ENCODE results near the gene PCNX2. TPM values are rescaled to one million over a fixed set of nuclear protein-coding genes. Genes with fewer than 3 reads are reported as not detected.

PCNX2 gene
- total RNA-seq, 1 experiment from 2014 or later = 15.3 TPM

DNA sequence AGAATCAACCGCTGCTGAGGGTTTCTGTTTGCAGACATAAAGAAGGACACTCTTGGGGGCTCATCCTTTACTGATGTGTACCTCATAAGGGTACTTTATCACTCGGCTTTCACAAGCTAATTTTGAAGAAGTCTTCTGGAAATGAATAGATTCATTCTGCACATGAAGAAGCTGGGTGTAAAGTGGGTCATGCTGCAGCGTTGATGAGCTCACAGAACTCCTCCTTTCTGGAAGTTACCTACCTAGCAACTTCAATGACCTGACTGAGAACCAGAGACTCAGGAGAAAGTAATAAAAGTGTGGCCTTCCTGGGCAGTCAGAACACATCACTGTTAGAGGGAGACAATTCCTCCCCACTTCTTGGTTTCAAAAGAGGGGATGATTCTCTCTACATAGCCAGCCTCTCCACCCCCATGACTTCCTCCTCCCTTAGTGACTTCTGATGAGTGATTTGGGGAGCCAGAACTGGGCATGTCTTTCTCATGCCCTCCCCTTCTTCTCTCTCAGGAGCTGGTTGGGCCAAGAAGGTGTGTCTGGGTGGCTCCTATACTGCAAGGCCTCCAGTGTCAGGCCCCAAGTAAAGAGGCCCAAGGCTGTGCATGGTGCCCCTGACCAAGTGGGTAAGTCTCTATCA lies 27.0 kb downstream of the PCNX2 start:
- no peak overlapping the region for H3K4me3 ChIP-seq (replicated peaks in 1 of 2; ENCODE audit: low read depth in 1 of 2, low read length in 2 of 2)
- TF ChIP-seq CEBPB (IDR thresholded peaks at IDR 0.05; ENCODE audit: low read depth) = no peak
- no peak for TF ChIP-seq MAX (IDR thresholded peaks at IDR 0.05)
- TF ChIP-seq EZH2phosphoT487 (IDR thresholded peaks at IDR 0.05; ENCODE audit: borderline replicate concordance) = no peak
- no peak for TF ChIP-seq POLR2A (IDR thresholded peaks at IDR 0.05; ENCODE audit: borderline replicate concordance, extremely low read depth, insufficient read depth, insufficient read length)
- TF ChIP-seq CBX3 (IDR thresholded peaks at IDR 0.05; ENCODE audit: low read depth) = no peak
- no peak for TF ChIP-seq ELF1 (IDR thresholded peaks at IDR 0.05; ENCODE audit: borderline replicate concordance, low read depth)
- ChIA-PET POLR2A (no interaction called here), RAD21 (ENCODE audit: low non-redundant PET in 1 of 2, low total read pairs in 2 of 2, uncharacterized antibody in 2 of 2, unreplicated experiment in 2 of 2) (no interaction called here), CTCF (no interaction called here)
- H3K4me1 ChIP-seq (ENCODE audit: control insufficient read depth in 1 of 2, insufficient read depth in 2 of 2, low read length in 2 of 2) = no peaks in the 10 kb centered on the region
- intact Hi-C loops (cut with micrococcal nuclease) = no loop called here
- no peak overlapping the region for H2AFZ ChIP-seq (ENCODE audit: low read depth, low read length, poor library complexity, severe bottlenecking)
- 0 out of 2 replicates have a peak, but pooled peaks cover 3% of the 10 kb centered on the region for H3K79me2 ChIP-seq (ENCODE audit: insufficient read depth, low read length)
- H3K27me3 ChIP-seq (ENCODE audit: insufficient read depth, low read length) = no peaks in the 10 kb centered on the region
- H3K27ac ChIP-seq (ENCODE audit: low read depth, low read length) = no peak overlapping the region
- no peaks in the 10 kb centered on the region for H3K36me3 ChIP-seq (ENCODE audit: control insufficient read depth in 1 of 2, insufficient read depth in 2 of 2, low read length in 2 of 2)
- H3K9ac ChIP-seq (ENCODE audit: low read length) = no peak overlapping the region
- DNase-seq (ENCODE audit: low read depth, low spot score) (no peak), ATAC-seq (no peak)
- H4K20me1 ChIP-seq (ENCODE audit: insufficient read depth) = no peaks in the 10 kb centered on the region
- H3K4me2 ChIP-seq (ENCODE audit: low read length) = no peak overlapping the region
- BruUV-seq (replicated peaks) = no TSS peak
- H3K9me2 ChIP-seq (ENCODE audit: insufficient read depth) = no peaks in the 10 kb centered on the region
- H3K9me3 ChIP-seq (ENCODE audit: control insufficient read depth in 1 of 2, insufficient read depth in 1 of 2, low read depth in 1 of 2, low read length in 2 of 2) = no peaks in the 10 kb centered on the region

DNA sequence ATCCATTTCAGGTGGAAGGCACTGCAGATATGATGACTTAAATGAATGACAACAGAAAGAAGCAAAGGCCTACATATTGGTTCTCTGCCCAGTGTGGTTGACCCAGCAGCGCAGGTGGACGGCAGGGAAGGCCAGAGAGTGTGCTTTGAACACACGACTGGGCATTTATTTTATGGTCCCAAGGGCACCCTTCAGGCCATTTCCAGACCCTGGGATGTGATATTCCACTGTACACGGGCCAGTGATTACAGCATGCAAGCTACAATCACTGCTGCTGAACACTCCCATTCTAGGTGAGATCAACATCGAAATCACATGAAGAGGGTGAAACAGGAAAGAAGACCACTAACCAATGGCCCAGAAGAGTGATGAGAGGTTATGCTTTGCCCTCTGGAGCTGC lies 33.8 kb downstream of the PCNX2 start:
- H3K79me2 ChIP-seq (ENCODE audit: insufficient read depth, low read length) = no peaks in the 10 kb centered on the region
- no TSS peak for BruUV-seq (replicated peaks)
- ChIA-PET CTCF (no interaction called here), RAD21 (ENCODE audit: low non-redundant PET in 1 of 2, low total read pairs in 2 of 2, uncharacterized antibody in 2 of 2, unreplicated experiment in 2 of 2) (no interaction called here), POLR2A (no interaction called here)
- no peak overlapping the region for H3K9ac ChIP-seq (ENCODE audit: low read length)
- H3K4me1 ChIP-seq (ENCODE audit: control insufficient read depth in 1 of 2, insufficient read depth in 2 of 2, low read length in 2 of 2) = peaks cover 15 to 16% of the 10 kb centered on the region in 2 experiments
- DNase-seq (ENCODE audit: low read depth, low spot score) = no peak
- no peak overlapping the region for H3K27ac ChIP-seq (ENCODE audit: low read depth, low read length)
- intact Hi-C loops (cut with micrococcal nuclease) = no loop called here
- ATAC-seq = peak; percentile 54
- no peak overlapping the region for H3K4me3 ChIP-seq (replicated peaks in 1 of 2; ENCODE audit: low read depth in 1 of 2, low read length in 2 of 2)
- peak overlapping the region; percentile 65 for H3K4me2 ChIP-seq (ENCODE audit: low read length)
- TF ChIP-seq REST (IDR thresholded peaks at IDR 0.05; ENCODE audit: low read depth) (no peak), SRF (IDR thresholded peaks at IDR 0.05; ENCODE audit: low read depth) (no peak), POLR2A (IDR thresholded peaks at IDR 0.05; ENCODE audit: borderline replicate concordance, extremely low read depth, insufficient read depth, insufficient read length) (no peak), POLR2AphosphoS5 (IDR thresholded peaks at IDR 0.05; ENCODE audit: low read depth, low read length) (no peak), FOSL1 (IDR thresholded peaks at IDR 0.05; ENCODE audit: low read depth) (no peak), TCF7L2 (IDR thresholded peaks at IDR 0.05; ENCODE audit: borderline replicate concordance, extremely low read depth, insufficient read depth, insufficient read length) (no peak), SIN3A (IDR thresholded peaks at IDR 0.05; ENCODE audit: low read depth) (no peak), ZNF274 (IDR thresholded peaks at IDR 0.05; ENCODE audit: low read depth, low read length) (no peak), MAX (IDR thresholded peaks at IDR 0.05) (no peak), SP1 (IDR thresholded peaks at IDR 0.05; ENCODE audit: low read depth) (no peak)
- no peaks in the 10 kb centered on the region for H3K9me2 ChIP-seq (ENCODE audit: insufficient read depth)
- H2AFZ ChIP-seq (ENCODE audit: low read depth, low read length, poor library complexity, severe bottlenecking) = no peak overlapping the region
- no peaks in the 10 kb centered on the region for H4K20me1 ChIP-seq (ENCODE audit: insufficient read depth)
- peaks cover 5 to 13% of the 10 kb centered on the region in 2 experiments for H3K36me3 ChIP-seq (ENCODE audit: control insufficient read depth in 1 of 2, insufficient read depth in 2 of 2, low read length in 2 of 2)
- H3K9me3 ChIP-seq (ENCODE audit: control insufficient read depth in 1 of 2, insufficient read depth in 1 of 2, low read depth in 1 of 2, low read length in 2 of 2) = no peaks in the 10 kb centered on the region
- no peaks in the 10 kb centered on the region for H3K27me3 ChIP-seq (ENCODE audit: insufficient read depth, low read length)

Measured in HCT116 (cell line).